NOMO-1 (cell line): Measurements from ENCODE around the gene SYCP3.

Experiments
- DNase-seq, 2 experiments: peaks; one replicate each; lab custom pipeline; 2025; ENCODE audit not compliant: unreplicated experiment in 2 of 2; lab: John Stamatoyannopoulos, UW

Gene SYCP3

DNA sequence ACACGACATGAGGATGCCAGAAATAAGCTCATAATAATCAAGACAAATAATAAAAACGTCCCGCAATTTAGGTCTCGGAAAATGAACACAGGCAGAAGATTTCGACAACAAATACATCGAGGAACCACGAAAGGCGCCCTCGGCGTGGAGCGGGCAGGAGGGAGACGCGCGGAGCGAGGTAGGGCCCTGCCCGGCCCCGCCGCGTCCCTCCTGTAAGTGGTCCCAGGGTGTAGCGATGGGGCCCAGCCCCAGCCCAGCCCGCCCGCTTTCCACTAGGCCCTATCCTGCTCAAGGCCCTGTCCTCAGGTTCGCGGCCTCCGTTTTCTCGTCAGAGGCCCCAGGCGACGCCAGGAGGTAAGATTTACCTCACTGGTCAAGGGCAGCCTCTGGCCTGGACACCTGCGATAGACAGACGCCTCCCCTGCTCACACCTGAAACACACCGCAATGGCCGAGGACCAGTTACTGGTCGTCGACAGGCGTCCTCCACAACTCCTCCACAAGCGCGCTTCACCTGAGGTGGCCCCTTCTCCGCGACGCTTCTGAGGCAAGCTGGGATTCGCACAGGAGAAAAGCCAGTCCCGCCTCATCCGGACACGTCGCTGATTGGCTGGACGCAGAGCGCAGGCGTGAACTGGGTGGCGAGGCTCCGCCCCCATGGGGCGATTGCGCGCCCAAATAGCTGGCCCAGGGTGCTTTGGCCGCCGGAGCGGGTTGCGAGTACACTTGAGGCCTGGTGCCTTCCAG lies at the start of gene SYCP3:
SYCP3 (minus strand) TSS at position 543 of the 746 bp plus-strand sequence. CDS start 1,527 bp downstream, outside the sequence.
- DNase-seq = no peak

DNA sequence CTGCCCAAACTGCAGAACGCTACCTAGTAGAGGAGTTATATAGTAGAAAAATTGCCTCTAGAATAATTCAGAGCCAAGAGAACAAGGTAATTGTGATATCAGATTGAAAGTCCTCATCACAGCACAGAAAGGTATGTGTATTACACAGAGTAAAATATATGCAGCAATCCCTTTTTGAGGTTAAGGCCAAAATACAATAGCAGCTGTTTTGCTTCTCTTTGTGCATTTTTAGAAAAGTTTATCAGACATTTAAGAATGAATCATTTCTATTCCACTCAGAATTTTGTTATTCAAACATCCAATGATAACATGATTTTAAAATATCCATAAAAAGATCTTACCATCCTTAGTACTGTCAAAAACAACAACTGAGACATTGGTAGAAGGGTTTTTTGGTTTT lies 46.4 kb upstream of the SYCP3 start:
- DNase-seq = no peak

DNA sequence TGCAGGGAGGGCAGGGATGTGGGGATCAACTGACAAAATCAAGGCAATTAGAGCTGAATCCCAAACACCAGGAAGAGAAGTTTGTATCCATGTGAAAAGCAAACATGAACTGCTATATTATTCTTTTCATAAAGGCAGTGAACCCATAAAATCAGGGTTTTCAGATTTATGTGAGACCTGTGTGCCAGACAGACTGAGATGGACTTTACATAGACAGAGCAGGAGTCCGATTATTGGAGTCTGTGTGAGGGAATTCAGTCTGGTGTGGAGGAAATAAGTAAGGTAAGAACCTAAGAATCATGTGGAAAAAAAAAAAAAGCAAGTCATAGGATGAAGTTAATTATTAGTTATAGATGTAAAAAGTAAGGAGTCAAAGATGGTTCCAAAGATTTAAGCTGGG lies 45.1 kb upstream of the SYCP3 start:
- no peak for DNase-seq

DNA sequence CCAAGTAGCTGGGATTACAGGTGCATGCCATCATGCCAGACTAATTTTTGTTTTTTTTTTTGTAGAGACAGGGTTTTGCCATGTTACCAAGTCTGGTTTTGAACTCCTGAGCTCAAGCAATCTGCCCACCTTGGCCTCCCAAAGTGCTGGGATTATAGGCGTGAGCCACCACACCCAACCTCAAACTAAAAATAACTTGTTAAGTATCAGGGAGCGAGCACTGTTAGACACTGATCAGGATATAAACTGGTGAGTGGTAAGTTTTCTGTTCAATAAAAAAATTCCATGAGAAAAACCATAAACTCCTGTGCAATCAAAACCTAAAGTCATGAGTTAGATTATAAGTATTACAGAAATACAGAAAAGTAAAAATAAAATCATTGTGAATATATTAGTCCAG lies 44.6 kb upstream of the SYCP3 start:
- DNase-seq = no peak

DNA sequence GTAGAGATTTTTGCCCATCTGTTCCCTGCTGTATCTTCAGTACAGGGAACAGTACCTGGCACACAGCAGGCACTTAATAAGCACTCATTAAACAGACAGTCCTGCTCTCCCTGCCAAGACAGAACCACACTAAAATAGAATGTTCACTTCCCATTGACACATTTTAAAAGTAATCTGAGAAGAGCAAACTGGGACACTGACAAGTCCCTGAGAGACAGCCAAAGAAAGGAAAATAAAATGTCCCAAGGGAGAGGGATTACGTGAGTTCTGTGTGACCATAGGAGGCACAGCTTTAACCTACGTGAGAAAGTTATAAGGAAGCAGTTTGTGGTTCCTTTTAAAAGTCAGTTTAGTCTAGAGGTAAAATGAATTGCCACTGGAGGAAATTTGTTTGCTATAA lies 43.9 kb upstream of the SYCP3 start:
- peak in 1 of 2 experiments; percentile 48 for DNase-seq

DNA sequence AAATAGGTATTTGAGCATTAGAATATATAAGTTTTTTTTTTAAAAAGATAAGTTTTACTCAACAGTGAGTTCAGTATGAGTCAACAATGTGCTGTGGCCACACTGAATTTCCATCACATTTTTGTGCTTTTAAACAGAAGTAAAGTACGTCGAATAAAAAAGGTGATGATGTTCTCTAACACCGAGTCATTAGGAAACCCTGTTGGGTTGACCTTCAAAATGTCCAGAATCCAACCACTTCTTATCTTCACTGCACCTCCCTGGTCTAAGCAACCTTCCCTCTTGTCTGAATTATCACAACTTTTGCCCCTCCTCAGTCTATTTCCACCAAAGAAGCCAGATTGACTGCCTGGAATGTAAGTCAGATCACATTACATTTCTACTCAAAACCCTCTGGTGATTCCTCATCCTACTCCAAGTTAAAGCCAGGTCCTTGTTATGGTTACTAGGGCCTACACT lies 43.0 kb upstream of the SYCP3 start:
- DNase-seq = no peak

DNA sequence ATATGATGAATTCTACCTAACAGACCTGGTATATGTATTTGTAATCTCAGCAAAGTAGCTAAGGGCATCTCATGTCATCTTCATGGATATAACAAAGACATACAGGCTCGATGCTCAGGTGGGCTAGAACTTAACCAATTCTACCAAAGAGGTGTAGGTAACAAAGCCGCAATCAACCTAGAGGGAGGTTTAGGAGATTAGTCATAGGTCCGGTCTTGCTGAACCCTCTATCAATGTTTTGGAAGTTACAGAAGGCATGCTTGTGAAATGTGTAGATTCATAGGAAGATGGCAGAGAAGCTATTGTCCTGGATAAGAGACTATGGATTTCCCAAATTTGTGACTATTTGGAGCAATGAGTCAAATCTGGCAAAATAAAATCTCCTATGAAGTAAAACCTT lies 42.6 kb upstream of the SYCP3 start:
- no peak for DNase-seq

DNA sequence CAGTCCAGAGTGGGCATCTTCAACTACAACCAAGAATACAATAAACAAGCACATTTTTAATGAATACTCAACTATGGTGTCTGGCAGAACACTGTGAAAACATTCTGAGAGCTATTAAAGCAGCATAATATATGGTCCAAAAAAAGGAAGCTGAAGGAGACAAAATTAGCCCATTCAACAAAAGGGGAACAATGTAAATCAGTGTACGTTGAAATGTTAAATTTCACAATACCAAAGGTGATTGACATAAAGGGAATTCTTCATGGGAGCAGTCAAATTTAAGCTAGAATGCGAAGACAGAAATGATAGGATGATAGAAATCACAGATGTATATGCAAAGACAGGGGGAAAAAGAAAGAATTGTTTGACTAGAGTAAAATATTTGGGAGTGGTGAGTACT lies 41.3 kb upstream of the SYCP3 start:
- DNase-seq = peak; percentile 54 to 94

DNA sequence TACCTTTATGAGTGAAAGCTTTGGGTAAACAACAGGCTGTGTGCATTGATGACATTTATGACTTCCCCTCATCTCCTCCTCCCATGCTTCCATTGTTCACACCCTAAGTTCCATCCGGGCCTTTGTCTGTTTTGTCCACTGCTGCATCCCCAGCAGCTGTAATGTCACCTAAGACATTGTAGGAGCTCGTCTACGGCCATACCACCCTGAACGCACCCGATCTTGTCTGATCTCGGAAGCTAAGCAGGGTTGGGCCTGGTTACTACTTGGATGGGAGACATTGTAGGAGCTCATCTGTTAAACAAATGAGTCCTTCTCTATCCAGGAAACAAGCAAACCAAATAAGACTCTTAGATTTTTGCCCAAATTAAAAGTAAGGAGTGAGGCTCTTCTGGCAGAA lies 40.4 kb upstream of the SYCP3 start:
- DNase-seq = no peak

DNA sequence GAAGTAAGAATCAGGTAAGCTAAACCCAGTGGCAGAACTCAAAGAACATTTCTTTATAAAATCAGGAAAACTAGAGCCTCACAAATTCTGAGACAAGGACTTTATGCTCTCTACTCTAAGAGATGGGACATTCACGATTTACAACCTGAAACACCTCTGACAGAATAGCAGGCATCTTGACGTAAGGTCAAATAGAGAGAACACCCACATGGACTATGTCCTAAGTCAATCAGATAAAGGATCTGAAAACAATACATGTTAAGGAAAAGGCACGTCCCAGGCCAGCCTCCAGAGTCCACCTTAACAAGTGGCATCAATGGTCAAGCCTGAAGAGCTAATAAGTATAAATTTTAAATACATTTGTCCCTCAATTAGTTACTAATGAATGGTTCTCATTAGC lies 39.9 kb upstream of the SYCP3 start:
- DNase-seq = no peak

DNA sequence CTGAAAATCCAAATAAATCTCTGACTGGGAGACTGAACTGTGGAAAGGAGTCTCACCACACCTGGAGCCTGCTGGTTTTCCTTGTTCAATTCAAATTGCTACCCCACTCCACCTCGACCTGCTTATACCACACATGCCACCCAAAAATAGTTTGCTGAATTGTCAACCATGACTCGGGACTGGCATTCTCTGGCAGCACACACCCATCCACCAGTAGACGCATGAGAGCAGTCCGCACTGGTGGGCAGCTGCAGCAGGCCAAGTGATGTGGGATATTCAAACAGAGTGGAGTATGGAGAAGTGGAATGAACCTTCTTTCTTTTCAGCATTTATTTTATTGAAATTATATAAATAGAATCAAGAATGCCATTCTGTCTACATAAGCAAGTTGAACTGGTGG lies 38.7 kb upstream of the SYCP3 start:
- no peak for DNase-seq

DNA sequence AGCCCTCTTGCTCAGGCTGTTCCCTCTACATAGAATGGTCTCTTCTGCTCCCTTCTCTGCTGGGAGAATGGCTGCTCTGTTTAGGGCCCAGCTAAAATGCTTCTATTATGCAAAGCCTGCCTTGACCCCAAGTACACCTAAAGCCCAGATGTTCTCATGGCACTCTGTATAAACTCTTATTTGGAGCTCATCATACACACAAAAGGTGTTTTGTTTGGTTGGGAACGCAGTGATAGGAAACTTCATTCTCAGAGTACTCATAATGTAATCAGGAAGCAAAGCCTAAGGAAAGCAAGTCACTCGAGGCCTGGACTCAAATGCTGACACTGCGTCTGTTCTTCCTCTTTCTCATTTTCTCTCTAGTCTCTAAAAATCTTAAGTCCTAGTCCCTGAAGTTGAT lies 38.2 kb upstream of the SYCP3 start:
- DNase-seq = peak; percentile 46 to 78

DNA sequence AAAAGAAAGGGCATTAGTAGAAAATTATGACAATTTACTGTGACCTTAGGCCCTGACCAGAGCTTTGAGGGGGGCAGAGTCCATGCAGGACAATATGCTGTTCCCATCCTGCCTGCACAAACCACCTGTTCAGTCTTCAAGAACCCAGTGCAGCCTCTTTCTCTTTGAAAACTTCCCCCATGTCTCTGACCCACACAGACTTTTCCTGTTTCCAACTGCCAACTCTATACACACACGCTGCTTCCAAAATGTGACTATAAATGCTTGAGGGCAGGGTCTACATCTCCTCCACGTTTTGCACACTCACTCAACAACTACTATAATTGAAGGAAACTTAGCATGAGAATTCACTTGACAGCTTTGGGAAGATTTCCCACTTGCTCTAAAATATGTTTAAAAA lies 36.6 kb upstream of the SYCP3 start:
- DNase-seq = no peak

DNA sequence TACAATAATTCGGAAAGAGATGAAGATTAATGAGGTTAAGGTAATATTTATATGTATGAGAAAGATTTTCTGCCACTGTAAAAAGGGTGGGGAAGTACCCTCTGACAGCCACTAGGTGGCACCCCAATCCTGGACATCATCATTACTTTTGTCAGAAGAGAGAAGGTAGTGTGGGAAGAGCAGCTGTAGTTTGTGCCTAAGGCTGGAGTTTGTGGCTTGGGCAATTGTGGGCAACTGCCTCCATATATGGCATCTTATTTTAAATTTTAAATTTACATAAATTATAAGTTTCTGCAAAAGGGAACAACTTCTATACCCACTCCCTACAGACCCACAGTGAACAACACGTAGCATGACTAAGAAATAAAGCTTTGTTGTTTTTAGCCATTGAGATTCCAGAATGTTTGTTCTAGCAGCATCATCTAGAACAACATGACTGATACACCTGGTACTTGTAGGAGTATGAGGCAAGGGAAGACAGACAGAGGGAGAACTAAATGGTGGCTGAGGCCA lies 34.4 kb upstream of the SYCP3 start:
- DNase-seq = peak; percentile 60 to 85

DNA sequence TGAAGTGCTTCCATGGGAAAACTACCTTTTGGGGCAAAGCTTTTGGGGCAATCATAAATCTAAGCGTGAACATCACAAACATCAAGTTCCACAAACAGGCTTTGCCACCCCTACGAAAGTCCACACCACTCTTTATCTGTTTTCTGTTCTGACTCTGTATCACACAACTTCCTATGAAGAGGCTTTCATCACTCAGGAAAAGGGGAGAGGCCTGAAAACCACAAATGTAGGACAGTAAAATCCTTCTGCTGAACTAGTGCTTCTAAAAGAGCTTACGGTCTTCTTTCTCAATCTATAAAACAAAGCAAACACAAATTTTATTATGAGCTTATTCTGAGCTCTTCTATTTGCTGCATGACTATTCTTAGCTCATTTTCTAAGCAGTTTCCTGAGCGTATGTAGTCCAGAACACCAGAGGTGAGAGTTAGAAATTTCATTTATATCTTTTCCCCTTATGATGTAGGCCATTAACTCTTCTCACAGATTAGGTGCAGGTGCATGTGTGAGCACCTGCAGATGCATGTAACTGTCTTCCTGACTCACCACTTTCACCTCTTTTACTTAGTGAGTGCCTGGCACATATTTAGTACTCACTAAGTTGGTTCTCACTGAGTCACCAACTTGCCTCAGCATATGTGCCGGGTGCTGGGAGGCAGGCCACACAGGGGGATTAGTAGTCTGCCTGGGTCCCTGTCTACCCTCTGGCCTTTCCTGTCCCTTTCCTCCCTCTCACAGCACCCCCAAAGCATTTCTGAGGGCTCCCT lies 32.9 kb upstream of the SYCP3 start:
- DNase-seq = peak; percentile 64 to 86

DNA sequence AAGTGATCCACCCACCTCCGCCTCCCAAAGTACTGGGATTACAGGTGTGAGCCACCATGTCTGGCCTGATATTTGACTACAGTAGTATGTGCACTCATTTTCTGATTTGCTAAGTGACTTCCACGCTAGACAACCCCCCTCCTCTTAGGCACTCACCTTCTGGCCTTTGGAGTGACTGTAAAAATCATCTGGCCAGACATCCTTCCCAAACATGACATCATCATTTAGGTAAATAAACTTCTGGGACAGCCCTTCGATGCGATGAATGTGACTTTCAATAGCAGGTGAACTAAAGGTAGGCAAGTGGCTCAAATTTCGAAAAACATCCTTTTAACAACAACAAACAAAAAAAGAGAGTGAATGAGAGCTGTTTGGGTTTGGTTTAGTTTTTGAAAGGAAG lies 30.6 kb upstream of the SYCP3 start:
- no peak for DNase-seq

DNA sequence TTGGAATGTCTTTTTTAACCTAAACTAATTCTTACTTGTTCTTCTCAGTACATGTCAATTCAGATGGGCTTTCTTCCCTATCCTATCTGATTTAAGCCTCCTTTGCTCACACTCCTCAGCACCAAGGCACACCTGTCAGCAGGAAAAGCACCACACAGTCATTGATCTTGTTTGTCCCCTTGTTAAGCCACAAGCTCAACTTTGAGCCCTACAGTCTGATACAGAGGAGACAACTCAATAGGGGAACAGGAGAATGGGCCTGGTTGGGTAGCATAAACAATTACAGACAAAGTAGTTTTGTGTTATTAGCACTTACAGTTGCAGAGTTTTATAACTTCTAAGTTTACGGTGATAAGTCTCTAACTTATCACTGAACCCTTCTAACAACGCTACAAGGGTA lies 29.5 kb upstream of the SYCP3 start:
- DNase-seq = no peak

DNA sequence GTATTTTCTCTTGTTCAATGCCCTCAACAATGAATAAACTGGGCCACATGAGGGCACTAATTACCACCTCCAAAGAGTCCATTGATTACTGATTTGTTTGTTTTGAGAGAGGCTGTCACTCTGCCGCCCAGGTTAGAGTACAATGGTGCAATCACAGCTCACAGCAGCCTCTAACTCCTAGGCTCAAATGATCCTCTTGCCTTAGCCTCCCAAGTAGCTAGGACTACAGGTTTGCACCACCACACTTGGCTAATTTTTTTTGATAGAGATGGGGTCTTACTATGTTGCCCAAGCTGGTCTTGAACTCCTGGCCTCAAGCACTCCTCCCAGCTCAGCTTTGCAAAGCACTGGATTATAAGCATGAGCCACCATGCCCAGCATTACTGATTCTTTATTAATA lies 28.3 kb upstream of the SYCP3 start:
- no peak for DNase-seq

DNA sequence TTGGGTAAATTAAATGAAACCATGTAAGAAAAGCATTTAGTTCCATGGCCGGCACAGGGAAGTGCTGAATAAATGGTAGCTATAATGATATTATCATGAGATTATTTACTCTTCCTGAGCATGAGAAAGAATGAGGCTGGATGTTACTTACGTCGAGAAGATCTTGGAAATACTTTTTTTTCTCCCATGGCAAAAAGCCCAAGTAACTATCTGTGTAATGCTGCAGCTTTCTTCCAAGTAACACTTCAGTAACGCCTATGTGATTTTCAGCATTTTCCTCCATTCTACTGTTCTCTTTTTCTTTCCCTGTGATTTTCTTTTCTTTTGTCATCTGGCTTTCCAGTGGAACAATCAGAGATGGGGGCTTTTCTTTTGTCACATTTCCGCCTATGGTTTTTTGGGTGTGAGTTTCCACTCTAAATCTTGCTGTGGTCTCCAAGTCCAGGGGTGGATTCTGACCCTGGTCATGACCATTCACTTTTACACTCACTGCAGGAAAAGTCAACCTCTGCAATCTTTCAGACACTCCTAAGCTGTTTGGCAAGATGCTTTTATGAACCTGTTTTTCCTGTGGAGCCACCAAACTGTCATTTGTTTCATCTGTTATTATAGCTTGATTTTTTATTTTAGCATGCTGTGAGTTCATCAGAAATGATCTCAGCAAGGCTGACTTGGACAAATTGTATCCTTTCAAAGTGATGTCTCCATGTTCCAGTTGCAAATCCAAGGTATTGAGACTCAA lies 25.0 kb upstream of the SYCP3 start:
- DNase-seq = no peak

DNA sequence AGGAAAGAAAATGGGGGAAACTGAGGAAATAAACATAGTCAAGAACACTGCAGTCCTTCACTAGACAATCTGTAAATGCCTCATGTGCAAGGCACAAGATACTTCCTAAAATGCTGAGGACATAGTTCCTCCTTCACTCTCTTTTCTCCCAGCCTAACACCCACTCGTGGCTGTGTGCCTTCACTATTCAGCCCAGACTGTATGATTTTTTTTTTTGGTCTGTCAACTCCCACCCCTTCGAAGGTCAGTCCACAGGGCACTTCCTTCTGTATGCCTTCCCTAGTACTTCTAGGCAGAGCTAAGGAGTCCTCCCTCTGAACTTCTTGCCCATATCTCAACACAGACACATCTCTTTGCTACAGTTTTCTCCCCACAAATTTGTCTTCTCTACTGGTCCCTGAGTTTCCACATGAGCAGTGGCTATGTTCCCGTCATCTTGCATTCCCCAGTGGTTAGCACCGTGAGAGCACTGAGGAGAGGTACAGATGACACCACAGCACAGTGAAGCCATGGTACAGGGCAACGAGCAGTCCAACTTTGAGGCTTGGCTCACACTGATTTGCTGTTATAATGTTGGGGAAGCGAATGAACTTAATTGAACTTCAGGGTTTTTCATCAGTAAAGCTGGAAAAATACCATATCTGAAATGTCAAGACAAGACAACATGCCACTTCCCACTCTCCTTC lies 24.1 kb upstream of the SYCP3 start:
- DNase-seq = peak; percentile 12 to 45

DNA sequence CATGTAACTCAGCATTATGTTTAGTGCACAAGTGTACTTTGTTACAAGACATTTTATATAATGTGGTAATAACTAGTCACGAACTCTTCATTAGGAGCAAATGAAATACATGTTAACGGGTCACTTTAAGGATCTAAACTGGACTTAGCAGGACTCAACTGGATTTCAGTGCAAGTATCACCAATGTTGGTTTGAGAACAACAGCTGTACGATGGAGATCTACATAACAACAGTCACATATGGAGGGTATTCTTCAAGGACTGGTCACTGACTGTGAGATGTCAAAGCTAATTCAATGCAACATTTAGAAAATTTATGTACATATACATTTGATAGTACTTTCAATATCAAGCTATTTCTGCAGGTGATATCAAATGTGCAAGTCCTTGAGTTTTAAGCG lies 22.5 kb upstream of the SYCP3 start:
- DNase-seq = no peak
